Measurements from ENCODE around the gene SATB1.
A peak's percentile ranks its signal among the peaks of the same experiment; 100 is the strongest.

Gene SATB1

DNA sequence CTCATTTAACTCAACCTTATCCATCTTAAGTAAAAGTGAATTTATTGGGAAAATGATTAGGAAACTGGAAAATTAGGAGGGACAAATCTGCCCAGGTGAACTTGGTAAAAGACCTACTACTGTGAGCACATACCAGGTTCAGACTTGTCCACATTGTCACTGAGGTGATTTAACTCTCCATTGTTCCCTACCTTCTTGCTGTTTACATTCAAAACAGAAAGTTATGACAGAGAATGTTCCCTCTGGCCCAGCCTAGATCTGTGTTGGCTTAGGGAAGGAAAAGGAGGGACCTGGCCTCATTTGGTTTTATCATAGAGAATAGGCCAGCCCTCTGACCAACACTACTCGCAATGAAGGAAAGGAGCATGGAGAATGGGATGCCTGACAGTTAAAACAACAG, 117.6 kb downstream of the SATB1 start:
- H3K4me3 ChIP-seq (ENCODE audit: low read depth in 1 of 2, low read length in 2 of 2): no peak overlapping the region
- no peaks in the 10 kb centered on the region for H3K9me3 ChIP-seq (ENCODE audit: control insufficient read depth in 1 of 2, low read length in 2 of 2)
- H3K27me3 ChIP-seq (ENCODE audit: low read depth, low read length): no peaks in the 10 kb centered on the region
- H3K36me3 ChIP-seq (ENCODE audit: control insufficient read depth in 1 of 2, insufficient read depth in 2 of 2, low read length in 2 of 2): no peaks in the 10 kb centered on the region
- no peak overlapping the region for H3K27ac ChIP-seq (ENCODE audit: low read length)
- no peaks in the 10 kb centered on the region for H3K4me1 ChIP-seq (ENCODE audit: control insufficient read depth in 1 of 2, insufficient read depth in 2 of 2, low read length in 2 of 2)

GRCh38 chr3:18302517-18302916, 122.6 kb downstream of the SATB1 start:
- Histone ChIP-seq H3K27ac (ENCODE audit: low read length) (no peak overlapping the region), H3K36me3 (ENCODE audit: control insufficient read depth in 1 of 2, insufficient read depth in 2 of 2, low read length in 2 of 2) (no peaks in the 10 kb centered on the region), H3K4me1 (ENCODE audit: control insufficient read depth in 1 of 2, insufficient read depth in 2 of 2, low read length in 2 of 2) (no peaks in the 10 kb centered on the region), H3K9me3 (ENCODE audit: control insufficient read depth in 1 of 2, low read length in 2 of 2) (peaks cover 0 to 3% of the 10 kb centered on the region in 2 donors), H3K4me3 (ENCODE audit: low read depth in 1 of 2, low read length in 2 of 2) (no peak overlapping the region), H3K27me3 (ENCODE audit: low read depth, low read length) (no peaks in the 10 kb centered on the region)

DNA sequence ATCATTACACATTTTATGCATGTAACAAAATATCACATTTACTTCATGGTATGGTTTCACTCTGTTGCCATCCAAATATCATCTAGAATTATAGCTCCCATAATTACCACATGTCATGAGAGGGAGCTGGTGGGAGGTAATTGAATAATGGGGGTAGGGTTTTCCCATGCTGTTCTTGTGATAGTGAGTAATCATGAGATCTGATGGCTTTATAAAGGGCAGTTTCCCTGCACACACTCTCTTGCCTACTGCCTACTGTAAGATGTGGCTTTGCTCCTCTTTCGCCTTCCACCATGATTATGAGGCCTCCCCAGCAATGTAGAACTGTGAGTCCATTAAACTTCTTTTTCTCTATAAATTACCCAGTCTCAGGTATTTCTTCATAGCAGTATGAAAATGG, 123.4 kb downstream of the SATB1 start:
- peaks cover 0 to 10% of the 10 kb centered on the region in 2 donors for H3K9me3 ChIP-seq (ENCODE audit: control insufficient read depth in 1 of 2, low read length in 2 of 2)
- H3K4me1 ChIP-seq (ENCODE audit: control insufficient read depth in 1 of 2, insufficient read depth in 2 of 2, low read length in 2 of 2): no peaks in the 10 kb centered on the region
- H3K27me3 ChIP-seq (ENCODE audit: low read depth, low read length): no peaks in the 10 kb centered on the region
- H3K36me3 ChIP-seq (ENCODE audit: control insufficient read depth in 1 of 2, insufficient read depth in 2 of 2, low read length in 2 of 2): no peaks in the 10 kb centered on the region
- no peak overlapping the region for H3K27ac ChIP-seq (ENCODE audit: low read length)
- no peak overlapping the region for H3K4me3 ChIP-seq (ENCODE audit: low read depth in 1 of 2, low read length in 2 of 2)

- Histone ChIP-seq H3K9me3 (ENCODE audit: control insufficient read depth in 1 of 2, low read length in 2 of 2) (peaks cover 0 to 11% of the 10 kb centered on the region in 2 donors), H3K4me3 (ENCODE audit: low read depth in 1 of 2, low read length in 2 of 2) (no peak overlapping the region), H3K4me1 (ENCODE audit: control insufficient read depth in 1 of 2, insufficient read depth in 2 of 2, low read length in 2 of 2) (no peaks in the 10 kb centered on the region), H3K36me3 (ENCODE audit: control insufficient read depth in 1 of 2, insufficient read depth in 2 of 2, low read length in 2 of 2) (no peaks in the 10 kb centered on the region), H3K27ac (ENCODE audit: low read length) (no peak overlapping the region), H3K27me3 (ENCODE audit: low read depth, low read length) (no peaks in the 10 kb centered on the region)
These were observed 124.2 kb downstream of the SATB1 start for GRCh38 chr3:18300916-18301315.

- peaks cover 0 to 18% of the 10 kb centered on the region in 2 donors for H3K9me3 ChIP-seq (ENCODE audit: control insufficient read depth in 1 of 2, low read length in 2 of 2)
These were observed 128.0 kb downstream of the SATB1 start for GRCh38 chr3:18297126-18297525.

More at GRCh38 chr3:18297126-18297525, 128.0 kb downstream of the SATB1 start:
- Histone ChIP-seq H3K4me3 (ENCODE audit: low read depth in 1 of 2, low read length in 2 of 2) (peak overlapping the region in 1 of 2 donors; percentile 8), H3K27me3 (ENCODE audit: low read depth, low read length) (no peaks in the 10 kb centered on the region), H3K36me3 (ENCODE audit: control insufficient read depth in 1 of 2, insufficient read depth in 2 of 2, low read length in 2 of 2) (no peaks in the 10 kb centered on the region), H3K27ac (ENCODE audit: low read length) (no peak overlapping the region), H3K4me1 (ENCODE audit: control insufficient read depth in 1 of 2, insufficient read depth in 2 of 2, low read length in 2 of 2) (no peaks in the 10 kb centered on the region)
